G401 (cell line): ENCODE data around the gene RMND5A. TPM values are rescaled to one million over a fixed set of nuclear protein-coding genes. Genes with fewer than 3 reads are reported as not detected.

Experiments
- DNase-seq: peaks from one replicate; pipeline ENCODE4 v3.0.0-alpha.2; 2015; ENCODE audit warnings: low spot score
- in situ Hi-C: cut with HindIII; loops from 2 replicates; pipeline ENCODE4 v1.10.0; 2016; ENCODE audit warnings: low sequenced_read_pairs, mixed read lengths
- total RNA-seq: library from RNA; depleted of rRNA; stranded (reverse); fragments of >200 nt; shearing (Covaris generic); gene quantifications from 2 replicates; pipeline ENCODE4 v1.2.3, GENCODE V29; 2014

Gene RMND5A
- total RNA-seq, 1 experiment from 2014 or later: 51.0 TPM

DNA sequence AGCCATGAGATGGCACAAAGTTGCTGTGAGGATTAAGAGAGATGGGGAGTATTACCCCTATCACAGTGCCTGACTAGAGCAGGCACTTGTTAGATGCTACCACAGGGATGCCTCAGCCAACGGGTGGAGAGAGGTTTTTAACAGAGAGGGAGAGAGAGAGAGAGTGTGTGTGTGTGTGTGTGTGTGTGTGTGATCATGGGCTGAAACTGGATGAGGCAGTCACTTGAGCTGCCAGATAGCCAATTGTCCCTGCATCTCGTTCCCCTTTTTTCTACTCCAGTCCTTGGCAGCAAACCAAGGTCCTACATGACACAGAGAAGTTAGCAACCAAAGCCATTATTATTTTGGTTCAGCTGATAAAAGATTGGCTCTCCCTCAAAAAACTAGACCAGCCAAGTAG, 67.6 kb downstream of the RMND5A start:
- peak; percentile 47 for DNase-seq
- in situ Hi-C loops: no loop called here

DNA sequence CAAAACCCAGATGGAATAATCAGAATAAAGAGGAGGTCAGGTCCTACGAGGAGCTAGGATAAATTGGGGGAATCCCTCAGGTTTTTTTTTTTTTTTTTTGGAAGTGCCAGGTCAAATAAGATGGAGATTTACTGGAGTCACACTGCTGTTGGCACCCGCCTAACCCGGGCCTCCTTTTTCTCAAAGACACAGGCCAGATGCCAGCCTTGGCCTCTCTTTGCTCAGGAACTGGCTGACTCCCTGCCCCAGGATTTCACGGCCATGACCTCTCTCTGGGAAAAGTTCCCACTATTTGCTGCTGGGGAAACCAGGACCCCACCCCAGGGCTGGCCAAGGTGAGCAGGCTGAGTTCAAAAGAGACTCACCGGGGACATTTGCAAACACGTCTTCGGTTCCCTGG, 68.1 kb downstream of the RMND5A start:
- in situ Hi-C loops: no loop called here
- peak; percentile 37 for DNase-seq

DNA sequence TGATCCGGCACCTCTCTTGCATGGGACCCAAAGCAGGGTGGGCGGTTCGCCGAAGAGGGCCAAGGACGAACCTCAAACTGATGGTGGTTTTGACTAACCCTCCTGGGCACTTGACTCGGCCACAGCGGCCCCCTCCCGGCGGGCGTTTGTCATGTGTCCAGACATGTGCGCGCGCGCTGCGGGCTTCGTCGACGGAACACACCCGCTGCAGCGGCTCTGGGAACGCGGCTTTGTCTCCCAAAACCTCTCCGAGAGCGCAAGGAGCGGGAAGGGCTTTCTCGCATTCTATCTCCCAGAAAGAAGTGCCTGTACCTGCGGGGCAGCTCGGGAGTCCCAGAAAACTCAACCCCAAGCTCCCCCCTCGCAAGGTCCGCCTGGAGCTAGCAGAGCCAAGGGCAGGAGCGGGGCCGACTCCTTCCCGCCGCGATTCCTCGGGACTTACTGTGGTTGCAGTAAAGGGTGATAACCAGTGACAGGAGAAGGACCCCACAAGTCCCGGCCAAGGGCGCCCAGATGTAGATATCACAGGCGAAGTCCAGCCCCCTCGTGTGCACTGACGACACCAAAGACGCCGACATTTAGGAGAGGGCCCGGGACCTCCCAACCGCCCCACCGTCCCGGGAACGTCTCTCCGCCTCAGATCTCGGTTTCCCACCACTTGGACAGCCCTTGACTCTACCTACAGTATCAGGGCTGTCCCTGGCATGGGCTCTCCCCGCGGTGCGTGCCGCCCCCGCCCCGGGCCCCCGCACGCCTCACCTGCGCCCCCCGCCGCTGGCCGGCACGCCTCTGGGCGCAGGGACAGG, 69.0 kb downstream of the RMND5A start:
- DNase-seq: no peak
- in situ Hi-C loops: no loop called here

DNA sequence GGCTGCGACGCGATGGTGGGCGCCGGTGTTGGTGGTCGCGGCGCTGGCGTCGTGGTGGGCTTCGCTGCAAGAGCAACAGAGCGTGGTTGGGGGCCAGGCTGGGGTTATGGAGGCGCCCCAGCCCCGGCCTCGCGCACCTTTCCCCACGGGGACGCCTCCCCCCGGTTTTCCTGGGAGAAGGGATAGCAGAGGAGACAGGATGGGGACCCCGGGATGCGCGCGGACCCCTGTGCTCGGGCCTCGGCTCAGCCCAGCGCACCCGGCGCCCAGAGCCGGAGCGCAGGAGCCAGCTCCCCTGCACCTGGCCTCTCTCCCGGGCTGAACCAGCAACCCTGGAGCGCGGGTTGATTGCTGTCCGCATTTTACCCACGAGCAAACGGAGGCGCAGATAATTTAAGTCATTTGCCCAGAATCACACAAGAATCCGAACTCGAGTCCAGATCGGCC, 69.6 kb downstream of the RMND5A start:
- in situ Hi-C loops: no loop called here
- no peak for DNase-seq

DNA sequence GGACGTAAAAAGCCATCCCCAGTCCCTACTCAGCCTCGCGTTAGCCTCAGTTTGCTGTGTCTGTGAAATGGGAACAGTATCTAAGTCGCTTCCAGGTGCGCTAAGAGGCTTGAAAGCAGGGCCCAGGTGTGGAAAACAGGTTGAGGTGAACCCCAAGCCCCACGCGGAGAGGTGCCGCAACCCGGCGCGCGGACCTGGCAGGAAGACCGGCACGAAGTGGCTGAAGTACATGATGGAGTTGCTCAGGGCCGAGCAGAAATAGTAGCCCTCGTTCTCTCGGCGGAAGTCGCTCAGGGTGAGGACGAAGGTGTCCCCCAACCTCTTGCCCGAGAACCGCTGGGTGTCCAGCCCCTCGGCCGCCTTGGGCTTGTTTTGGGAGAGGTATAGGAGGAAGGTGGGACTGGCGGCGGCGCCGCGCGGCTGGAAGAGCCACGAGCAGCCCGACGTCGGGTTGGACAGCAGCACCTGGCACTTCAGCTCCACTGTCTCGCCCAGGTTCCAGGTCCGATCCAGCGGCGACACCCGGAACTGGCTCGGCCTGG, 70.1 kb downstream of the RMND5A start:
- in situ Hi-C loops: no loop called here
- DNase-seq: no peak

DNA sequence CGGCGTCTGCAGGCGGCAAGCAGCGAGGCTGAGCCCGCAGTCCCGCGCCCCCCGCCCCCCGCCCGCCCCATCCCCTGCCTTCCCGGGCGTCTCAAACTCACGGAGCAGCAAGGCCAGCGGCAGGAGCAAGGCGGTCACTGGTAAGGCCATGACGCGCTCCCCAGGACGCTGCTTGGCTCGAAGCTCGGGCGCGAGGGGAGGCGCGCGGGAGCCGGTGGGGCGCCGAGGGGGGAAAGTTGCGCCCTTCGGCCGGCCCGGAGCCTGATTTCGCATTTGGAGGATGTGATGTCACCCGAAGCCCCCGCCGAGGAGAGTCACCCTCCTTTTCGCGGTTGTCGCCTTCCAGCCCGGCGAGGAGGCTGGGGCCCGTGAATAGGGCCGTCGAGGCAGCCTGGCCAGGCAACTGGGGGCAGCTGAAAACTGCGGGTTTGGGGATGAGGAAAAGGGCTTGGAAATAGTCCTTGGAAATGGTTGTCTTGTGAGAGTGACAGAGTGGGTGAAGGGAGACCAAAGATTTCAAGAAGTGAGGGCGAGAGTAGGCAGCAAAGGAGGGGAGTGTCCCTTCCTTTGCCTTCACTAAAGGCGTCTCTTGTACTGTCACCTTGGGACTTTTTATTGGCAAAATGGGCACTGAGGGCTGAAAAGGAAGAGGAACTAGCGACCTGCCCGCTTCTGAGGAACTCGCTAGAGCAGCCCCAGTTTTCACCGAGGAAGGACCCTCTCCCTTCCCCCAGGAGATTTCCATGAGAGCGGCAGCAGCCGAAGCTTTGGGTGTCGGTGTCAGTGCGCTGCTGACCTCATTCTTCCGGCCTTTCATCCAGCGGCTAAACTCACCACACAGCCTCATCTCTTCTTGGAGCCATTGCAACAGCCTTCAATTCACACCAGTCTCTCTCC, 70.8 kb downstream of the RMND5A start, which contains the start of gene CD8A:
Gene CD8A (minus strand): TSS at position 238 of the 897 bp plus-strand sequence. CDS start 88 bp downstream, at position 150.
- in situ Hi-C loops: no loop called here
- DNase-seq: no peak

DNA sequence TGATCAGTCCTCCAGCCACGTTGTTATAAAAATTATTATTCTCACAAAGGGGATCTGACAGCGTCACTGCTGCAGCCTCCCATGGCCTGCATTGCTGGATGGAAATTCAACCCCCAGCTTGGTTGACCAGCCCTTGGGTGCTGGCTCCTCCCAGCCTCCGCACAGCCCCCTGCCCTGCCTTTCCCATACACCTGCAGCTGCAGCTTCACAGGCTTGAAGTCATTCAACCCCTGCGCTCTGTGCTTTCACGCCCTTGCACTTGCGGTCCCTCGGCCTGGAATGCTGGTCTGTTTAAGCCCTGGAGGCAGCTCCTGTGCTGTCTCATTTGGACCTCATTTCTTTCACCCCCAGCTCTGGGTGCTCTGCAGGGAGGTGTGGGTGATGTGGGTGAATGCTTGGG, 71.5 kb downstream of the RMND5A start:
- in situ Hi-C loops: no loop called here

DNA sequence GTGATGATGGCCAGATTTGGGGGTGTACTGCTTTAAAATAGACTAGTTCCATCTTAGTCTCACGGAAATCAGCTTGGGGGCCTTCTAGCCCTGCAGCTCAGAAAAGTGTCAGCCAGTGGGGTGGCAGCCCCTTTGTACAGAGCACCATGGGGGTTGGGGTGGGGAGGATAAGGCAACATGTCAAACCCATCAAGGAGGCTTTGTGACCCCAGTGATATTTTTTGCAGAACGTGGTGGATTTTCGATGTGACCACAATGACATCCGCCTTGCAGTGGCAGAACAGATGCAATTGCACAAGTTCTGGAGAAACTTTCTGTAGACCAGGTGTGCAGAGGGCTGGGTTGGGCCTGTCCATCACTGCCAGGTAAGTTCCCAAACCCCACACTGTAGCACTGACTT, 73.7 kb downstream of the RMND5A start:
- in situ Hi-C loops: no loop called here

More for the DNA sequence above, 71.5 kb downstream of the RMND5A start:
- DNase-seq: no peak

DNA sequence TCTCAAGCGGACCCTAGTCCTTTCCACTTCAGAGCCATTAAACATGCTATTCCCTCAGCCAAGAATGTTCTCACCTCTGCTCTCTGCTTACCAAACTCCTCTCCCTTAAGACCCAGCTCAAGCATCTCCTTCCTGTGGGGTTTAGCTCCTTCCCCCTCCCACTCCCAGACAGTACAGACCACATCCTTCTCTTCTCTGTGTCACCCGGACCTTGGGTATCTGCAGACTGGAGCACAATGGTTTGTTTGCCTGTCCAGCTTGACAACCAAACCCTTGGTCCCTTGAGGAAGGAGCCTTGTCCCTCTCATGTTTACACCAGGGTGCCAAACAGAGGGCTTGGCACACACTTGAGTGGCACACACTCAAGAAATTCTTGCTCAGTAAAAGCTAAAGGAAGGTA, 74.8 kb downstream of the RMND5A start:
- no peak for DNase-seq

More for the DNA sequence above, 73.7 kb downstream of the RMND5A start:
- no peak for DNase-seq

DNA sequence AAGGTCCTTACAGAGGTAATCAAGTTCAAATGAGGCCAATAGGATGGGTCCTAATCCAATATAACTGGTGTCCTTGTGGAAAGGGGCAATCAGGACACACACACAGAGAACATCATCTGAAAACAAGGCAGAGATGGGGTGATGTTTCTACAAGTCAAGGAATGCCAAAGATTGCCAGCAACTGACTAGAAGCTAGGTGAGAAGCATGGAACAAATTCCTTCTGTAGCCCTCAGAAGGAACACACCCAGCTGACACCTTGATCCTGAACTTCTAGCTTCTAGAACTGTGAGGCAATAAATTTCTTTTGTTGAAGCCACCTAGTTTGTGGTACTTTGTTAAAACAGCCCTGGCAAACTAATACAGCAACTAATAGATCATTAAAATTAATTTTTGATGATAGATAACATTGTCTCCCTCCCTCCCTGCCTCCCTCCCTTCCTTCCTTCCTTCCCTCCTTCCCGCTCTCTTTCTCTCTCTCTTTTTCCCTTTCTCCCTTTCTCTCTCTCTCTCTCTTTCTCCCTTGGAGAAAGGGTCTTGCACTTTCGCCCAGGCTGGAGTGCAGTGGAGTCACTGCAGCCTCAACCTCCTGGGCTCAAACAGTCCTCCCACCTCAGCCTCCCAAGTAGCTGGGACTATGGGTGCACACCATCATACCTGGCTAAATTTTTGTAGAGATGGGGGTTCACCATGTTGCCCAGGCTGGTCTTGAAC, 80.9 kb downstream of the RMND5A start:
- in situ Hi-C loops: no loop called here

More for the DNA sequence above, 74.8 kb downstream of the RMND5A start:
- in situ Hi-C loops: no loop called here

DNA sequence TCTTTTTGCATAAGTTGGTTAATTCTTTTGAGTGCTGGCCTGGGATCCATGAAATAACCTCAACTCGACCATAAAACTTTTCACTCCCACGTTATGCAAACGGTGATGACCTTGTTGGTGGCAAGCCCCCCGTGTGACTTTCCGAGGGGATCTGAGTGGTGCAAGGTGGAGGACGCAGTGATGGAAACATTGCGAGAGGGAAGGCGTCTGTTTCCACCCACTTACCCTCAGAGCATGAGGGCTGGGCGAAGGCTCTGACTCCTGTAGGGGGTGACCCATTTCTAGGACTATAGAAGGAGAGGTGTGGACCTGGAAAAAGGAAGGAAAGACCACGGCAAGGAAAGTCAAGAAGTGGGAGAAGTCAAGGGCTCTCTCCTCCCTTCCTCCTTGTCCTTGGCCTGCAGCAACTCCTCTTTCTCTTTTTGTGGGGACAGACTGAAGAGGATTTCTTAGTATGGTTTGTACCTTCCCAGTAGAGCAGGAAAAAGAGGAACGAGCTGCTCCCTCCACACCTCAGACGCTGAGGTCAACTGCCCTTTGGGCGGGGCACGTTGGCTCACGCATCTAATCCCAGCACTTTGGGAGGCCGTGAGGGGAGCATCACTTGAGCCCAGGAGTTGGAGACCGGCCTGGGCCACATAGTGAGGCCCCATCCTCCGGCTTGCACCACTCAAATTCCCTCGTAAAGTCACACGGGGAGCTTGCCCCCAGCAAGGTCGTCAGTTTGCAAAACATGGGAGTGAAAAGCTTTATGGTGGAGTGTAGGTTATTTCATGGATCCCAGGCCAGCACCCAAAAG, 86.2 kb downstream of the RMND5A start:
- DNase-seq: no peak
- in situ Hi-C loops: no loop called here

More for the DNA sequence above, 80.9 kb downstream of the RMND5A start:
- no peak for DNase-seq

DNA sequence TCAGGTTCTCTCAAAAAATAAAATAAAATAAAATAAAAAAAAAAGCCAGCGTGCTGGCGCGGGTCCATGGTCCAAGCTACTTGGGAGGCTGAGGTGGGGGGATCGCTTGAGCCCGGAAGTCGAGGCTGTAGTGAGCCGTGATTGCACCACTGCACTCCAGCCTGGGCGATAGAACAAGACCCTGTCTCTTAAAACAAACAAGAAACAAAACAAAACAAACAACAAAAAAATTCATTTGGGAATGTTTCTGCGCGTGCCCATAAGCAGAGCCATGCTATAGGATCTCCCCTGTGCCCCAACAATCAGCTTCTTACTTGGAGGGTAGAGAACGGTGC, 87.0 kb downstream of the RMND5A start:
- no peak for DNase-seq
- in situ Hi-C loops: no loop called here

DNA sequence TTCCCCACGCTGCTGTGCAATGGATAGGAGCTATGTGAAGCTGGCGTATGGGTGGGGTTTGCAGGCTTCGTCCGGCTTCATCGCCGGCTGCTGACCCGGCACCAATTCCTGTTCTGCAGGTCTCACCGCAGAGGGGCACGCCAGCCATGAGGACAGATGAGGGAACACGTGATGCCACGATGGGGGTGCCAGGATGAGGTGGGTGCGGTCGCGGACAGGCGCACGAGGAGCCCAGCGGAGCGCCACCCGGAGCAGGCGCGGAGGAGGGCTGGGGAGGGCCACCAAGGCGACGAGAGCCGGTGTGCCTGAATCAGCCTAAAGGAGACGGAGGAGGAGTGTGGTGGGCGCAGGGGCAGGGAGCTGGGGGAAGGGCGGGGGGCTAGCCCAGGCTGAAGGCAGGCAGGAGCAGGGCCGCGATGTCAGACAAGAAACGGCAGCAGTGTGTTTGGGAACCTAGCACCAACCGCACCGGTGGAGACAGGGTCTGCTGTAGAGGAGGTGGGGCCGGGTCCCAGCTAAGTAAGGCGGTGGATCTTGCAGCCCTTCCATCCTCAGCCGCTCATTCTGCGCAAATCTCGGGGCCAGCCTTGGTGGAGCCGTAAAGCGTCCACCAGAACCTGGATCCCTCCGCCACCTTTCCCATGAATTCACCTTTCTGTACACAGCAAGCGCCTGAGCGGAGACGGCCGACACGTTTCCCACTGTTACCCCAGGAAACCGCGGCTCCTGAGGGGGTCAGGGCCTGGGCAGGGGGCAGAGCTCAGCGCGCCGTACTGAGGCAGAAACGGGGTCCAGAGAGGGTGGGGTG, 87.6 kb downstream of the RMND5A start:
- peak; percentile 85 for DNase-seq
- in situ Hi-C loops: no loop called here

DNA sequence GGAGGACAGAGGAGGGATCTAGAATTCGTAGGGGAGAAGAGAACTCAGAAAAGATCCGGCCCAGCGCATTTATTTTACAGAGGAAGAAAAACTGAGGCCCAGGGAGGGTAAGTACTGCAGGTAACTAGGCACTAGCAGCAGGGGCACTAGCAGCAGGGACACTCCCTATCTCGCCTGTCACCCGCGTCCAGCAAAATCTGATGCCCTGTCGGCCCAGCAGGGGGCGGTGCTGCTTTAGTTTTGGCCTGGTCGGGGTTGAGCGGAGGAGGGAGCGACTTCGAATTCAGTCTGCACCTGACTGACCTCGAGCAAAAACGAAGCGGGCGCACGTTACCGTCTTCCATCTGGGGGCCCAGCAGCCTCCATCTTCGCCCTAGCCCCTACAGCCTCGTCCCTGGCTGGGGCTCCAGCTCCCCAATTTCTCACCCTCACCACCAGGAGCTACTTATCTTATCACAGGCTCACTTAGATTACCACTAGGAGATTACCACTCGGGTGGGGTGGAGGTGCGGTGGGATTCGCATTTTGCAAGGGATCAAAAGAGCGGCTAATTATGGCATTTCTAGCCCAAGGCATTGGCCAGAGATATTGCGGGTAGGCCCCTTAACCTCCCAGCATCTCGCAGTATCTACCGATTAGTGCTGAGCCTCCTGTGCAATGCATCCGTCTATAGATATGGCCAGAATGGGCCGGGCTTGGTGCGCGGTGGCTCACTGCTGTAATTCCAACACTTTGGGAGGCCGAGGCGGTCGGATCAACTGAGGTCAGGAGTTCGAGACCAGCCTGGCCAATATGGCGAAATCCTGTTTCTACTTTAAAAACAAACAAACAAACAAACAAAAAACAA, 88.4 kb downstream of the RMND5A start:
- in situ Hi-C loops: no loop called here
- peak; percentile 92 for DNase-seq

DNA sequence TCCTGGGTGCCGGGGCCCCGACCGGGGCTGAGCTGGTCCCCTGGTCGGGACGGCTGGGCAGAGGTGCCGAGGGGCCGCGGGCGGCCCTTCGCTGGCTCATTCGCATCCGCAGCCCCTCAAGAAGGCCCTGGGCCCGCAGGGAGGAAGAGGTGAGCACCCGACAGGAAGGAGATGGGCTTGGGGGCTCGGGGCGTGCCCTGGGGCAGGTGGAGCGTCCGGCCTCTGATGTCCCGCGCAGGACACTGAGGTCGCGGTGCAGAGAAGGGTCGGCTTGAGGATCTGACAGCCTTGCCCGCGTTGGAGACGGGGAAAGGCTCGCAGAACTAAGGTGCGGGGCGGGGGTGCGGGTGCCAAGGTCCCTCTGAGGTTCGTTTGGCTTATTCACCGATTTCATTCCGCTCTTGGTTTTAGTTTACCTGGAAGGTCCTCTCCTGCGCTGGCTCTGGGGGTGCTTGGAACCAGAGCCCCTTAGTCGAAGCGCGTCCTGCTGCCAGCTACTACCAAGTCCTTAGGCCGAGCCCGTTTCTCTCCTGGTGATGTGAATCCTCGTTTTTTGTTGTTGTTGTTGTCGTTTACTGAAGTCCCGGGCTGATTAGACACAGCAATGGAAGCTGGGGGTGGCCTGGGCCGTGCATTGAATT, 89.5 kb downstream of the RMND5A start:
- in situ Hi-C loops: no loop called here
- peak; percentile 52 for DNase-seq

DNA sequence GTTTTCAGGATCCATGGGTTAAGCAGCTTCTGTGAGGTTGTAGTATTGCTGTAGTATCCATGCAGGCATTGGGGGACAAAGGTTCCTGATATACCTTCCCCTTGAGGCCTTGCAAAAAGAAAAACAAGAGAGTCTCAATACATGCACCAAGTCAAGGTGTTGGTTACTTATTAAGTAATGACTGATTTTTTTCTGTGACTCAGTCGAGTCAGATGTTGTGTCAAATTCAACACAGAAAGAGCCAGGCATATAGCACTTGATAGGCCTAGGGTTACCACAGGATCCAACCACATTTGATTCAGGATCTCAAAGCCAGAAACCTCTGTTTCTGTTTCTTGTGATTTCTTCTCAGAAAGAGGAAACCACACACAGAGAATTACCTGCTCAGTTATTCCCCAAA, 95.5 kb downstream of the RMND5A start:
- no peak for DNase-seq
- in situ Hi-C loops: no loop called here
